Vagina (tissue), 2 donors: ENCODE results near the gene HOXC12. TPM values are rescaled to one million over a fixed set of nuclear protein-coding genes. Genes with fewer than 3 reads are reported as not detected.

Experiments
- DNase-seq, 2 donors: peaks; one replicate each; pipeline ENCODE4 v3.0.0-alpha.2; 2017; ENCODE audit errors: extremely low spot score in 2 of 2
- H3K27ac ChIP-seq: fragments of 200-600 bp; sonication (generic); one replicate; pipeline ENCODE4 v1.5.1; 2019
- H3K27me3 ChIP-seq: fragments of 200-600 bp; sonication (generic); one replicate; pipeline ENCODE4 v1.5.1; 2019
- H3K36me3 ChIP-seq, 2 donors: fragments of 200-600 bp; sonication (generic); one replicate each; pipeline ENCODE4 v1.5.1; 2017 to 2019
- H3K4me1 ChIP-seq: fragments of 200-600 bp; sonication (generic); one replicate; pipeline ENCODE4 v1.5.1; 2019
- H3K4me3 ChIP-seq, 2 donors: fragments of 200-600 bp; sonication (generic); 1 replicate in 1 of 2; 2 replicates in 1 of 2; pipeline ENCODE4 v1.5.1; 2016 to 2019
- H3K9me3 ChIP-seq: fragments of 200-600 bp; sonication (generic); one replicate; pipeline ENCODE4 v1.5.1; 2019
- POLR2A ChIP-seq, 2 donors: fragments of 450-650 bp; IDR thresholded peaks; one replicate each; pipeline ENCODE4 v1.6.1; 2017; ENCODE audit warnings: antibody characterized with exemption in 2 of 2, mild to moderate bottlenecking in 2 of 2, moderate library complexity in 2 of 2
- POLR2AphosphoS5 ChIP-seq, 2 donors: sonication (generic); formaldehyde crosslinking; IDR thresholded peaks; one replicate each; pipeline ENCODE4 v1.9.0; 2017; ENCODE audit warnings: antibody characterized with exemption in 2 of 2, mild to moderate bottlenecking in 2 of 2, low read depth in 1 of 2; ENCODE audit not compliant: insufficient read depth in 1 of 2
- intact Hi-C: fragments of 100-400 bp; cut with DNase I; formaldehyde crosslinking; loops from one replicate; pipeline ENCODE4 v1.15.1; 2023
- total RNA-seq: library from RNA; depleted of rRNA; stranded (reverse); fragments of >200 nt; gene quantifications from one replicate; pipeline ENCODE4 v1.2.3, GENCODE V29; 2016
- TF ChIP-seq, protein P1 (sequence below), 3 experiments: fragments of 450-650 bp in 2 of 3; fragments of 200-600 bp in 1 of 3; sonication (generic) in 1 of 3; IDR thresholded peaks; one replicate each; pipeline ENCODE4 v1.5.1; 2017 to 2019; ENCODE audit warnings: antibody characterized with exemption in 3 of 3, mild to moderate bottlenecking in 2 of 3, moderate library complexity in 2 of 3

Gene HOXC12
- total RNA-seq, 1 donor from 2014 or later, result not detected

DNA sequence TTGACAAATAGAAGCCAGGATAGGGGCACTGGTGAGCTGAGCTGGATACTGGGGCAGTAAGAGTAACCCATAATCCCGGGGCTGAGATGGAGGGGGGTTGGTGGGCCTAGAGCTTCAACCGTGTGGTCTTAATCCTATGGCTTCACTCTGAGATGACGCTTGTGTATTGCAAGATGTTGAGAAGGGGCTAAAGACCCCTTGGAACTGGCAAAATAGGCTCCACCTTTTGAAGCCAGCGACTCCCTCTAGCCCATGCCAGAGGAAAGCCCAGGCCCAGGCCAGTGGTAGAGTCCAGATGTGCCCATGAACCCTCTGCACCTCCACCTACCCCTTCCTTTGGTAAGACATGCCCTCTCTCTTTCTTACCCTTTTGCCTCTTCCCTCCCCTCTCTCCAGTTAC is 4.6 kb downstream of the HOXC12 start:
- Histone ChIP-seq H3K27ac (no peak overlapping the region), H3K9me3 (no peaks in the 10 kb centered on the region), H3K4me1 (no peaks in the 10 kb centered on the region), H3K36me3 (no peaks in the 10 kb centered on the region), H3K27me3 (peaks cover 23% of the 10 kb centered on the region), H3K4me3 (no peak overlapping the region)
- intact Hi-C loops, result no loop called here
- no peak for DNase-seq
- TF ChIP-seq, protein P1, sequence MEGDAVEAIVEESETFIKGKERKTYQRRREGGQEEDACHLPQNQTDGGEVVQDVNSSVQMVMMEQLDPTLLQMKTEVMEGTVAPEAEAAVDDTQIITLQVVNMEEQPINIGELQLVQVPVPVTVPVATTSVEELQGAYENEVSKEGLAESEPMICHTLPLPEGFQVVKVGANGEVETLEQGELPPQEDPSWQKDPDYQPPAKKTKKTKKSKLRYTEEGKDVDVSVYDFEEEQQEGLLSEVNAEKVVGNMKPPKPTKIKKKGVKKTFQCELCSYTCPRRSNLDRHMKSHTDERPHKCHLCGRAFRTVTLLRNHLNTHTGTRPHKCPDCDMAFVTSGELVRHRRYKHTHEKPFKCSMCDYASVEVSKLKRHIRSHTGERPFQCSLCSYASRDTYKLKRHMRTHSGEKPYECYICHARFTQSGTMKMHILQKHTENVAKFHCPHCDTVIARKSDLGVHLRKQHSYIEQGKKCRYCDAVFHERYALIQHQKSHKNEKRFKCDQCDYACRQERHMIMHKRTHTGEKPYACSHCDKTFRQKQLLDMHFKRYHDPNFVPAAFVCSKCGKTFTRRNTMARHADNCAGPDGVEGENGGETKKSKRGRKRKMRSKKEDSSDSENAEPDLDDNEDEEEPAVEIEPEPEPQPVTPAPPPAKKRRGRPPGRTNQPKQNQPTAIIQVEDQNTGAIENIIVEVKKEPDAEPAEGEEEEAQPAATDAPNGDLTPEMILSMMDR (IDR thresholded peaks at IDR 0.05), result no peak
- TF ChIP-seq POLR2AphosphoS5 (IDR thresholded peaks at IDR 0.05; ENCODE audit: insufficient read depth in 1 of 2, low read depth in 1 of 2) (no peak), POLR2A (IDR thresholded peaks at IDR 0.05) (no peak)

DNA sequence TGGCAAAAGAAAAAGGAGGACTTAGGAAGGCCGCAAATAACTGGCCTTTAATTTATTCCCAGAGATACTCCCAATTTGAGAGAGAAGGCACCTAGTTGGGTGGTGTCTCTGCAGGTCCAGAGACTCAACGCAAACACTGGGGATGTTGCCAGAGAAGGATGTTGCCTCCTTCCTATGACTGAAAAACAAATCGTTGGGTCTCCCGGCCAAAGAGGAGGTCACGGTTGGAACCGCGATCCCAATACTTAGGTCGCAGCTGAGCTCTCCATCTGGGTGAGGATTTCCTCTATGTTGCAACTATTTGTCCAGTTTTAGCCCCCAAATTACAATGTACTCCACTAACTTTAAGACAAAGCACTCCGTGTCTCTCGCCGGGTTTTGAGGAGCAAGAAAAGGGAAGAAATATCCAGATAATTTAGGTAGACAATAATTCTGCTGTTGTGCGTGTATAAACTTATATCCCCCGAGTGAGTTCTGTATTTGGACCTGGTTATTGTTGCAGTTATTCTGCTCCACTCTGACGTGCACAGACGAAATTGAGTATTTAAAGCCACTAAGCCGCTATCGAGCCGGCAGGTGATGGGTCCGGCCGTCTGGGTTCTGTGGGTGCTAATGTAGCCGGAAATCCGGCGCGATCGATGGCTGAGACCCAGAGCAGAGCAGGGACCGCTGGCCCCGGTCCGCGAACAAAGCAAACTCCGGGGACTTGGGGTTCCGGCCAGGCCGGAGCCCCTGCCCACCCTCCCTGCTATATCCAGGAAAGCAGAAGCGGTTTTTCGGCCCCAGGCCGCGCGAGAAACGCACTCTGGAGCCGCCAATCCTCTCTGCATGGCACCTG is 5.7 kb downstream of the HOXC12 start:
- intact Hi-C loops, result no loop called here
- no peaks in the 10 kb centered on the region for H3K9me3 ChIP-seq
- no peak overlapping the region for H3K4me3 ChIP-seq
- TF ChIP-seq, protein P1 (IDR thresholded peaks at IDR 0.05), result no peak
- no peaks in the 10 kb centered on the region for H3K4me1 ChIP-seq
- peaks cover 14% of the 10 kb centered on the region for H3K27me3 ChIP-seq
- H3K36me3 ChIP-seq, result no peaks in the 10 kb centered on the region
- H3K27ac ChIP-seq, result no peak overlapping the region
- DNase-seq, result no peak

DNA sequence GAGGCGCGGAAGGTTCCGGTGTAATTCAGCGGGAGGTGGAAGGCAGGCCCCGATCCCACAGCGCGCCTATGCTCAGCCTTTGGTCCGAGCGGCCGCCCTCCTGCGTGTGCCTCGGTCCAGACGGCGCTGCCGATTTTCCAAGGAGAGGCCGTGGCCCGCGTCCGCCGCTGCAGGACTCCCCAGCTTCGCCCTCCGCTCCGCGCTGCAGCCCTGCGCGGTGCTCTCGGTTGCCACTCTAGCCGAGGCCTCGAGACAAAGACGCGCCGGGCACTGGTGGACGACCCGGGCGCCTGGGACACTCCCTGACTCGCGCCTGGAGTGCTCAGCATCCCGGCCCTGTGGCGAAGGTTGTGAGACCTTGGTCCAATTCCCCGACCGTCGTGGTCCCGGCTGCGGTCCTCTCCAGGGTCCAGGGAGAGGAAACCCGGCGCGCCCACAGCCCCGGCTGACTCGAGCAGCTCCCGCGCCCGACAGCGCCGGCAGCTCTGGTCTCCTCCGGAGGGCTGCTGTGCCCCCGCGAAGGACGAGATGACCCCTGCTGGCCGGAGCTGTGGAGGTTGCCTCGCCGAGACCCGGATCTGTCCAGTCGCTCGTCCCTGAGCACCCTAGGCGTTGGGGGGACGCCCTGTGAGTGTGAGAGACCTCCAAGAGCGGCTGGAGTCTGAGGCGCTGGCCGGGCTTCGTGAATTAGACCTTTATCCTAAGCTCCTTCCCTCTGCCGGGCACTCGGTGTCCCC is 6.5 kb downstream of the HOXC12 start:
- no peak for DNase-seq
- intact Hi-C loops, result no loop called here
- Histone ChIP-seq H3K9me3 (no peaks in the 10 kb centered on the region), H3K4me3 (no peak overlapping the region), H3K27ac (no peak overlapping the region), H3K36me3 (no peaks in the 10 kb centered on the region), H3K4me1 (no peaks in the 10 kb centered on the region), H3K27me3 (peaks cover 12% of the 10 kb centered on the region)
- TF ChIP-seq, protein P1 (IDR thresholded peaks at IDR 0.05), result no peak
- TF ChIP-seq POLR2A (IDR thresholded peaks at IDR 0.05) (no peak), POLR2AphosphoS5 (IDR thresholded peaks at IDR 0.05; ENCODE audit: insufficient read depth in 1 of 2, low read depth in 1 of 2) (no peak)

DNA sequence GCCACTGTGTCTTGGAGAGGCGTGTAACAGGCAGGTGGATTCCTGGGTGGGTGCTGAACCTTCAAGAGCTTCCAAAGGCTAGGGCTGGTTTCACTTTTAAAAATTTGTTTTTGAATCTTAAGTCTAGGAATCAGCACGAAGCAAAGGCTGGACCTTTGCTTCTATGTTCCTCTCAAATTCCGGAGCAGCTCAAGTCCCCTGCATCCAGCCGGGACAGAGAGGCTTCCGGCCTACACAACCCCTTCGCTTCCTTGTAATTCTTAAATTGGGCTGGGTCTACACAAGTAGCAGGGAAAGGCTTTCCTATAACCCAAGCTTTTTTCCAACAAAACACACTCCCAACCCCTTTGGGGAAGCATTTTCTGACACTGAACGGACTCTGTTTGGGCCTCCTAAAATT is 8.3 kb downstream of the HOXC12 start:
- intact Hi-C loops, result no loop called here

More for the DNA sequence above, 8.3 kb downstream of the HOXC12 start:
- Histone ChIP-seq H3K27me3 (peaks cover 12% of the 10 kb centered on the region), H3K4me1 (no peaks in the 10 kb centered on the region), H3K9me3 (no peaks in the 10 kb centered on the region), H3K36me3 (no peaks in the 10 kb centered on the region), H3K4me3 (no peak overlapping the region), H3K27ac (no peak overlapping the region)
- DNase-seq, result no peak
- TF ChIP-seq POLR2A (IDR thresholded peaks at IDR 0.05), result no peak
- TF ChIP-seq POLR2AphosphoS5 (IDR thresholded peaks at IDR 0.05; ENCODE audit: insufficient read depth in 1 of 2, low read depth in 1 of 2), result no peak
- TF ChIP-seq, protein P1 (IDR thresholded peaks at IDR 0.05), result no peak
